WTC11 (cell line): ENCODE data around the gene SLC7A7. TPM values are rescaled to one million over a fixed set of nuclear protein-coding genes. Genes with fewer than 3 reads are reported as not detected.
"Not testable (repeated sequence)": the region's sequence is repeated elsewhere in the genome, so short reads cannot be mapped to it uniquely, and the experiment has no call there.

Source experiments
- ATAC-seq: fragments of 200-7000 bp; cut with Tn5 transposase; 2 replicates; pipeline ENCODE4 v1.10.0; 2021; ENCODE audit warnings: mild to moderate bottlenecking, moderate library complexity
- CTCF ChIA-PET: fragments of 300-600 bp; sonication (Branson Sonifier 250); formaldehyde crosslinking; loops from one replicate; lab custom pipeline; 2021; ENCODE audit warnings: antibody characterized with exemption; lab: Charles Lee
- POLR2A ChIA-PET: fragments of 350-600 bp; sonication (Branson Sonifier 250); formaldehyde crosslinking; loops from one replicate; lab custom pipeline; 2021; ENCODE audit warnings: antibody characterized with exemption; lab: Charles Lee
- DNase-seq: peaks from one replicate; pipeline ENCODE4 v3.0.0; 2021; ENCODE audit warnings: low spot score
- H3K27ac Mint-ChIP-seq: 2 replicates; pipeline ENCODE4 v1.8.0; 2021; ENCODE audit warnings: mixed read lengths
- H3K27me3 Mint-ChIP-seq: 2 replicates; pipeline ENCODE4 v1.8.0; 2021; ENCODE audit warnings: low read depth, mild to moderate bottlenecking, moderate library complexity, mixed read lengths
- H3K36me3 Mint-ChIP-seq: 2 replicates; pipeline ENCODE4 v1.8.0; 2021; ENCODE audit warnings: mixed read lengths
- H3K4me1 Mint-ChIP-seq: 2 replicates; pipeline ENCODE4 v1.8.0; 2022; ENCODE audit warnings: mixed read lengths
- H3K4me3 Mint-ChIP-seq: 2 replicates; pipeline ENCODE4 v1.8.0; 2021; ENCODE audit warnings: mild to moderate bottlenecking, moderate library complexity, mixed read lengths
- H3K9me3 Mint-ChIP-seq: 2 replicates; pipeline ENCODE4 v1.8.0; 2021; ENCODE audit warnings: mixed read lengths
- CREB1 ChIP-seq: sonication (generic); formaldehyde crosslinking; IDR thresholded peaks from 2 replicates; pipeline ENCODE4 v1.8.0; 2023; ENCODE audit warnings: mild to moderate bottlenecking, missing genetic modification reagents
- E2F4 ChIP-seq: sonication (generic); formaldehyde crosslinking; IDR thresholded peaks from 2 replicates; pipeline ENCODE4 v1.8.1; 2022; ENCODE audit warnings: low read depth, mild to moderate bottlenecking, moderate library complexity, missing genetic modification reagents, borderline replicate concordance
- EMX1 ChIP-seq: fragments of 250-450 bp; sonication (Bioruptor Pico); IDR thresholded peaks from 2 replicates; pipeline ENCODE4 v1.8.0; 2021; ENCODE audit warnings: mild to moderate bottlenecking
- FOXP1 ChIP-seq: sonication (generic); formaldehyde crosslinking; IDR thresholded peaks from 2 replicates; pipeline ENCODE4 v1.8.0; 2022; ENCODE audit warnings: missing genetic modification reagents, mild to moderate bottlenecking, moderate library complexity, borderline replicate concordance
- IRF1 ChIP-seq: sonication (generic); formaldehyde crosslinking; IDR thresholded peaks from 2 replicates; pipeline ENCODE4 v1.8.0; 2023; ENCODE audit warnings: missing genetic modification reagents
- JAZF1 ChIP-seq: fragments of 250-450 bp; sonication (Bioruptor Pico); IDR thresholded peaks from 2 replicates; pipeline ENCODE4 v1.9.0; 2021; ENCODE audit warnings: moderate library complexity, mild to moderate bottlenecking, inconsistent platforms
- MAX ChIP-seq: sonication (generic); formaldehyde crosslinking; IDR thresholded peaks from 2 replicates; pipeline ENCODE4 v1.8.0; 2022; ENCODE audit warnings: mild to moderate bottlenecking, missing genetic modification reagents
- MXD4 ChIP-seq: fragments of 250-450 bp; sonication (Bioruptor Pico); IDR thresholded peaks from 2 replicates; pipeline ENCODE4 v1.8.0; 2021; ENCODE audit warnings: mild to moderate bottlenecking, moderate library complexity, borderline replicate concordance
- MYBL2 ChIP-seq: sonication (generic); formaldehyde crosslinking; IDR thresholded peaks from 2 replicates; pipeline ENCODE4 v1.8.1; 2023; ENCODE audit warnings: mild to moderate bottlenecking, moderate library complexity, missing genetic modification reagents
- NR1H2 ChIP-seq: sonication (generic); formaldehyde crosslinking; IDR thresholded peaks from 2 replicates; pipeline ENCODE4 v1.9.0; 2021; ENCODE audit warnings: mild to moderate bottlenecking, moderate library complexity, missing genetic modification reagents
- SP1 ChIP-seq: sonication (generic); formaldehyde crosslinking; conservative IDR thresholded peaks from 2 replicates; pipeline ENCODE4 v1.8.1; 2022; ENCODE audit warnings: missing genetic modification reagents
- USF2 ChIP-seq: sonication (generic); formaldehyde crosslinking; IDR thresholded peaks from 2 replicates; pipeline ENCODE4 v1.8.1; 2023; ENCODE audit warnings: mild to moderate bottlenecking, missing genetic modification reagents, moderate library complexity
- ZNF138 ChIP-seq: sonication (generic); formaldehyde crosslinking; conservative IDR thresholded peaks from 2 replicates; pipeline ENCODE4 v1.8.1; 2022; ENCODE audit warnings: mild to moderate bottlenecking, moderate library complexity, missing genetic modification reagents
- ZNF232 ChIP-seq: sonication (generic); formaldehyde crosslinking; IDR thresholded peaks from 2 replicates; pipeline ENCODE4 v1.8.0; 2022; ENCODE audit warnings: mild to moderate bottlenecking, missing genetic modification reagents
- ZNF423 ChIP-seq: fragments of 250-450 bp; sonication (Bioruptor Pico); IDR thresholded peaks from 2 replicates; pipeline ENCODE4 v2.1.2; 2022; ENCODE audit warnings: mild to moderate bottlenecking, moderate library complexity
- total RNA-seq: library from RNA; stranded (reverse); gene quantifications from 3 replicates; pipeline ENCODE4 v1.2.3, GENCODE V29; 2021
- TF ChIP-seq, protein P1 (sequence below): sonication (generic); formaldehyde crosslinking; IDR thresholded peaks from 2 replicates; pipeline ENCODE4 v1.8.1; 2022; ENCODE audit warnings: missing genetic modification reagents, borderline replicate concordance
- TF ChIP-seq, protein P2 (sequence below): sonication (generic); formaldehyde crosslinking; IDR thresholded peaks from 2 replicates; pipeline ENCODE4 v1.8.1; 2023; ENCODE audit warnings: mild to moderate bottlenecking, moderate library complexity, missing genetic modification reagents
- TF ChIP-seq, protein P3 (sequence below): sonication (generic); formaldehyde crosslinking; IDR thresholded peaks from 2 replicates; pipeline ENCODE4 v1.8.0; 2022; ENCODE audit warnings: mild to moderate bottlenecking, missing genetic modification reagents

SLC7A7 gene
- total RNA-seq, 1 experiment from 2014 or later: 4.3 TPM

- TF ChIP-seq, protein P1, sequence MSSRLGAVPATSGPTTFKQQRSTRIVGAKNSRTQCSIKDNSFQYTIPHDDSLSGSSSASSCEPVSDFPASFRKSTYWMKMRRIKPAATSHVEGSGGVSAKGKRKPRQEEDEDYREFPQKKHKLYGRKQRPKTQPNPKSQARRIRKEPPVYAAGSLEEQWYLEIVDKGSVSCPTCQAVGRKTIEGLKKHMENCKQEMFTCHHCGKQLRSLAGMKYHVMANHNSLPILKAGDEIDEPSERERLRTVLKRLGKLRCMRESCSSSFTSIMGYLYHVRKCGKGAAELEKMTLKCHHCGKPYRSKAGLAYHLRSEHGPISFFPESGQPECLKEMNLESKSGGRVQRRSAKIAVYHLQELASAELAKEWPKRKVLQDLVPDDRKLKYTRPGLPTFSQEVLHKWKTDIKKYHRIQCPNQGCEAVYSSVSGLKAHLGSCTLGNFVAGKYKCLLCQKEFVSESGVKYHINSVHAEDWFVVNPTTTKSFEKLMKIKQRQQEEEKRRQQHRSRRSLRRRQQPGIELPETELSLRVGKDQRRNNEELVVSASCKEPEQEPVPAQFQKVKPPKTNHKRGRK: no peak
- TF ChIP-seq ZNF138 (CRISPR knock-in tag): no peak
- no peak for TF ChIP-seq E2F4 (CRISPR knock-in tag)
- no peak for TF ChIP-seq USF2
Observed at GRCh38 chr14:22778084-22778483, 37.2 kb downstream of the SLC7A7 start (continued).

DNA sequence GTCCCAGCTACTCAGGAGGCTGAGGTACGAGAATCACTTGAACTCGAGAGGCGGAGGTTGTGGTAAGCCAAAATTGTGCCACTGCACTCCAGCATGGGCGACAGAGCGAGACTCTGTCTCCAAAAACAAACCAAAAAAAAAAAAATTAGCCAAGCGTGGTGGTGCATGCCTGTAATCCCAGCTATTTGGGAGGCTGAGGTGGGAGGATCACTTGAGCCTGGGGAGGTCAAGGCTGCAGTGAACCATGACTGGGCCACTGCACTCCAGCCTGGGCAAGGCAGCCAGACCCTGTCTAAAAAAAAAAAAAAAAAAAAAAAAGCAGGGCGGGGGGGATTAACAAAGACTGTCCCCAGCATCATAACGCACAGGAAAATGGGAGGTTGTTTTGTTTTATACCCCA, 38.4 kb downstream of the SLC7A7 start:
- POLR2A ChIA-PET: interaction anchor here (0.6 kb wide), 1 partner anchor 191 kb away, joined by 3 read pairs; no protein-coding TSS in a partner anchor
- H3K9me3 Mint-ChIP-seq, ATAC-seq, H3K27me3 Mint-ChIP-seq, H3K4me1 Mint-ChIP-seq, DNase-seq, H3K36me3 Mint-ChIP-seq, H3K4me3 Mint-ChIP-seq, H3K27ac Mint-ChIP-seq: not testable (repeated sequence)
- CTCF ChIA-PET: interaction anchor here (0.5 to 4.1 kb wide), 13 partner anchors 11 to 217 kb away, joined by 3 to 17 read pairs (median 4); partner anchors contain the start of genes MMP14, MRPL52, OXA1L and REM2

DNA sequence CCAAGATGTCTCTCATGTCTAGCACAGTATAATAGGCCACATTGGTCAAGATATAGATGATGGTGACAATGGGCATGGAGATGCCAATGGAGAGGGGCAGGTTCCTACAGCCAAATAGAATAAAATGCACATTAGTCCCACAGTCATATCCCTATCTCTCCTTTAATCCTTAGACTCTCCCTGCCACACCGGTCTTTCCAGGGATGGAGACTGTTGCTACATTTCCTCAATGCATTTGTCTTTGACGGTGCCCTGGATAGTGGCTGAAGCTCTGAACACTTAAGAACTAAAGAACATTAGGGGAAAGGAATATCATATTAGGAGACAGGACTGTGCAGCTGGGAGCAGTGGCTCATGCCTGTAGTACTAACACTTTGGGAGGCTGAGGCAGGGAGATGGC, 39.0 kb downstream of the SLC7A7 start:
- DNase-seq (no peak), ATAC-seq (no peak)
- Mint-ChIP-seq H3K27ac (no peak overlapping the region), H3K27me3 (no peaks in the 10 kb centered on the region), H3K4me3 (no peak overlapping the region), H3K9me3 (no peaks in the 10 kb centered on the region), H3K36me3 (peaks cover 15% of the 10 kb centered on the region), H3K4me1 (peaks cover 5% of the 10 kb centered on the region; the same call in 1 of the 2 replicates)
- ChIA-PET CTCF (interaction anchor here (0.7 to 4.1 kb wide), 7 partner anchors 27 to 206 kb away, joined by 3 to 17 read pairs (median 4); partner anchors contain the start of genes MMP14 and REM2), POLR2A (no interaction called here)
- TF ChIP-seq JAZF1 (CRISPR knock-in tag) (no peak), MAX (CRISPR knock-in tag) (no peak), SP1 (CRISPR knock-in tag) (no peak), ZNF138 (CRISPR knock-in tag) (no peak), NR1H2 (CRISPR knock-in tag) (no peak), ZNF423 (CRISPR knock-in tag) (no peak), CREB1 (CRISPR knock-in tag) (no peak), FOXP1 (no peak), MXD4 (CRISPR knock-in tag) (no peak), EMX1 (CRISPR knock-in tag) (no peak), MYBL2 (CRISPR knock-in tag) (no peak), E2F4 (CRISPR knock-in tag) (no peak), ZNF232 (no peak), IRF1 (CRISPR knock-in tag) (no peak)
- TF ChIP-seq, protein P2, sequence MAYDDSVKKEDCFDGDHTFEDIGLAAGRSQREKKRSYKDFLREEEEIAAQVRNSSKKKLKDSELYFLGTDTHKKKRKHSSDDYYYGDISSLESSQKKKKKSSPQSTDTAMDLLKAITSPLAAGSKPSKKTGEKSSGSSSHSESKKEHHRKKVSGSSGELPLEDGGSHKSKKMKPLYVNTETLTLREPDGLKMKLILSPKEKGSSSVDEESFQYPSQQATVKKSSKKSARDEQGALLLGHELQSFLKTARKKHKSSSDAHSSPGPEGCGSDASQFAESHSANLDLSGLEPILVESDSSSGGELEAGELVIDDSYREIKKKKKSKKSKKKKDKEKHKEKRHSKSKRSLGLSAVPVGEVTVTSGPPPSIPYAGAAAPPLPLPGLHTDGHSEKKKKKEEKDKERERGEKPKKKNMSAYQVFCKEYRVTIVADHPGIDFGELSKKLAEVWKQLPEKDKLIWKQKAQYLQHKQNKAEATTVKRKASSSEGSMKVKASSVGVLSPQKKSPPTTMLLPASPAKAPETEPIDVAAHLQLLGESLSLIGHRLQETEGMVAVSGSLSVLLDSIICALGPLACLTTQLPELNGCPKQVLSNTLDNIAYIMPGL (CRISPR knock-in tag): no peak
- TF ChIP-seq, protein P3, sequence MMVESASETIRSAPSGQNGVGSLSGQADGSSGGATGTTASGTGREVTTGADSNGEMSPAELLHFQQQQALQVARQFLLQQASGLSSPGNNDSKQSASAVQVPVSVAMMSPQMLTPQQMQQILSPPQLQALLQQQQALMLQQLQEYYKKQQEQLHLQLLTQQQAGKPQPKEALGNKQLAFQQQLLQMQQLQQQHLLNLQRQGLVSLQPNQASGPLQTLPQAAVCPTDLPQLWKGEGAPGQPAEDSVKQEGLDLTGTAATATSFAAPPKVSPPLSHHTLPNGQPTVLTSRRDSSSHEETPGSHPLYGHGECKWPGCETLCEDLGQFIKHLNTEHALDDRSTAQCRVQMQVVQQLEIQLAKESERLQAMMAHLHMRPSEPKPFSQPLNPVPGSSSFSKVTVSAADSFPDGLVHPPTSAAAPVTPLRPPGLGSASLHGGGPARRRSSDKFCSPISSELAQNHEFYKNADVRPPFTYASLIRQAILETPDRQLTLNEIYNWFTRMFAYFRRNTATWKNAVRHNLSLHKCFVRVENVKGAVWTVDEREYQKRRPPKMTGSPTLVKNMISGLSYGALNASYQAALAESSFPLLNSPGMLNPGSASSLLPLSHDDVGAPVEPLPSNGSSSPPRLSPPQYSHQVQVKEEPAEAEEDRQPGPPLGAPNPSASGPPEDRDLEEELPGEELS (CRISPR knock-in tag): no peak
